Astrocyte (in vitro differentiated cells and primary cell): ENCODE results near the gene RAB40C.
A peak's percentile ranks its signal among the peaks of the same experiment; 100 is the strongest.

Experiments used
- EZH2 ChIP-seq: IDR thresholded peaks from 2 replicates; pipeline ENCODE4 v1.6.1; 2012; ENCODE audit warnings: mild to moderate bottlenecking, low read length, inconsistent platforms; ENCODE audit not compliant: insufficient read depth
- TF ChIP-seq, protein P1 (sequence below): IDR thresholded peaks from 2 replicates; pipeline ENCODE4 v1.5.1; 2011; ENCODE audit warnings: low read depth, mild to moderate bottlenecking, inconsistent platforms, low read length, moderate library complexity; ENCODE audit not compliant: insufficient read depth

DNA sequence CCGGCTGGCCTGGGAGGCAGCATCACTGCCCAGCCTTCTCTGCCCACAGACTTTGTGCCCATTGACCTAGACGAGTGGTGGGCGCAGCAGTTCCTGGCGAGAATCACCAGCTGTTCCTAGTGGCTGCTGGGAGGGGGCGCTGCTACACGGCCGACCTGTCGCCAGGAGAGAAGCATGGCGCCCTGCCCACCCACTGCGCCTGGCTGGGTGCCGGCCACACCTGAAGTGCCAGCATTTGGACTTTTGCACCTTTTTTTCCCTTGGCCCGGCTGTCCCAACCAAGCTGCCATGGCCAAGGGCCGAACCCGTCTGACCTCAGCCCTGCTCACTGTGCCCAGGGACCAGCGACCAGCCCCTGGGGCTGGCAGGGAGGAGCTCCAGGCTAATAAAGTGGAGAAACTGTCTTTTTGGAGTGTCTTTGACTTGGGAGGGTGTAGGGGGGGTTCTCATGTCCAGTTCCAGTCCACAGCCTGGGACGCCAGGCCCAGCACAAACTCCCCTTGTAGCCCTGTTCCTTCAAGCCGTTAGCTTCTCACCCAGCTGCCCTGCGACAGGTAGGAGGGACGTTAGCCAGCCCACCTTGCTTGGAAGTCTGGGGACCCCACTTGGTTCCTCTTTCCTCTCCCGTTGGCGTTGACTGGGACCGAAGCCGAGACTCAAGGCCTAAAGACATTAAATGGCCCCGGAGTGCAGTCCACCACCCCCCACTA lies 58.4 kb downstream of the RAB40C start:
- TF ChIP-seq, protein P1, sequence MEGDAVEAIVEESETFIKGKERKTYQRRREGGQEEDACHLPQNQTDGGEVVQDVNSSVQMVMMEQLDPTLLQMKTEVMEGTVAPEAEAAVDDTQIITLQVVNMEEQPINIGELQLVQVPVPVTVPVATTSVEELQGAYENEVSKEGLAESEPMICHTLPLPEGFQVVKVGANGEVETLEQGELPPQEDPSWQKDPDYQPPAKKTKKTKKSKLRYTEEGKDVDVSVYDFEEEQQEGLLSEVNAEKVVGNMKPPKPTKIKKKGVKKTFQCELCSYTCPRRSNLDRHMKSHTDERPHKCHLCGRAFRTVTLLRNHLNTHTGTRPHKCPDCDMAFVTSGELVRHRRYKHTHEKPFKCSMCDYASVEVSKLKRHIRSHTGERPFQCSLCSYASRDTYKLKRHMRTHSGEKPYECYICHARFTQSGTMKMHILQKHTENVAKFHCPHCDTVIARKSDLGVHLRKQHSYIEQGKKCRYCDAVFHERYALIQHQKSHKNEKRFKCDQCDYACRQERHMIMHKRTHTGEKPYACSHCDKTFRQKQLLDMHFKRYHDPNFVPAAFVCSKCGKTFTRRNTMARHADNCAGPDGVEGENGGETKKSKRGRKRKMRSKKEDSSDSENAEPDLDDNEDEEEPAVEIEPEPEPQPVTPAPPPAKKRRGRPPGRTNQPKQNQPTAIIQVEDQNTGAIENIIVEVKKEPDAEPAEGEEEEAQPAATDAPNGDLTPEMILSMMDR = peak; percentile 8
- no peak for TF ChIP-seq EZH2
